Measurements from ENCODE around the gene DLG2.

GRCh38 chr11:84923489-84923888, 703.7 kb downstream of the DLG2 start:
- TF ChIP-seq CTCF (IDR thresholded peaks at IDR 0.05 in 4 of 5, conservative IDR thresholded peaks at IDR 0.05 in 1 of 5), result no peak
- no peak for TF ChIP-seq POLR2A (IDR thresholded peaks at IDR 0.05)
